CD4-positive, alpha-beta T cell treated with Interferon gamma for 1 hour (primary cell): Measurements from ENCODE around the gene PRKCE.

ENCODE experiments used
- DNase-seq: peaks from one replicate; pipeline ENCODE4 v3.0.0-alpha.2; 2020

The PRKCE gene

GRCh38 chr2:46067062-46067461, 415.6 kb downstream of the PRKCE start:
- DNase-seq, result no peak

DNA sequence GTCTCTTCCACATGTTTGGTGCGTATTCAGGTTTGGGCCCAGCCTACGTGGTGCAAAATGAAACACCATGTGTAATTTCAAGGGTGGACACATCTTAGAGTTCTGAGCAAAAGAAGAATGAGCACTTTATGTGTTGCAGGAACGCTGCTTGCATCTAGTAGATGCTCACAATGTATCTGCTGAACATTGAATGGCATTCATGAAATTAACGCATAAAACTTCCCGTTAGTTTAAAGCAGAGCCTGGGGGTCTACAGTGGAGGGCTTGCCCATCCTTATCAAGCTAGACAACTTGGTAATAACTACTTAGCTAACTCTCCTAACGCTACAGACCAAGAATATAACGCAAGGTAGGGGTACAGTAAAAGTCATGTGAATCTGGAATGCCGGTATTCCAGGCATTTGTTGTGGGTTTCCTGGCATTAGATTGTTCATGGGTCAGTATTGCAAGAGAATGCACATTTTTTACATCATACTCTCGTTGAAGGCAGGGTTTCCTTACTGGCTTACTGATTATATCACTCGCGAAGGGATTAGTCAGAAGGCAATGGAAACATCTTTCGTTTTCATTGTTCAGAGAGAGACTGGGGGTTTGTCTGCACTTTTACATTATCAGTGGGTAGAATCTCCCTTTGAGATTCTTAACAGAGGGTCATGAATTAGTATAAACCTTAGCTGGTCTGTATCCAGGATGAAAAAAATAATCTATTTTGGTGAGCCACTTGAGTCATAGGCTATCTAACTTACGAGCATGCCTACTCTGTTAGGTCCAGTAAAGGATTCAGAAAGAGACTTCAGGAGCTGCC, 416.2 kb downstream of the PRKCE start:
- no peak for DNase-seq

- no peak for DNase-seq
Measured at GRCh38 chr2:46068636-46069035, 417.2 kb downstream of the PRKCE start.

- no peak for DNase-seq
Measured at GRCh38 chr2:46071074-46071473, 419.6 kb downstream of the PRKCE start.

- no peak for DNase-seq
Measured at GRCh38 chr2:46072101-46072820, 420.8 kb downstream of the PRKCE start.

DNA sequence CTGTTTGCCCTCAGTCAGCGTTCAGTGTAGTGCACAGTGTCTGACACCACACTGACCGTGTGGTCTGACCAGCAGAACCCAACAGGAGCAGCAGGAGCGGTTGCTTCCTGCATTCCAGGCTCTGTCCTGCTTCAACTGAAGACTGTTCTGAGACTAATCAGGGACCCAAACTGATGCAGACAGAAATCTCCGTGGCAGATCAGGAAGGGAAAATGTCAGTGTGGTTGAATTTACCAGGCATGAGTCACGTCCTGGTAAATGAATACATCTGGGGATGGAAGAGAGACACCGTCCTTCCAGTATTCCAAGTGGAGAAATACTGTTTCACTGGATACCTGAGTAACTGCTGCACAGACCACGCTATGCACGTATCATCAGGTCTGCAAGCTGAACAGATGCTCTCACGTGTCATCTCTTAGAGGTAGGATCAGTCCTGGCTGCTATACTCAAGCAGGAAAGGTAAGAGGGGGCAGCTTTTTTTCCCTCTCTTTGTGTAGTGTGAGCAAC, 422.1 kb downstream of the PRKCE start:
- DNase-seq, result no peak

GRCh38 chr2:46074501-46074900, 423.0 kb downstream of the PRKCE start:
- no peak for DNase-seq

GRCh38 chr2:46075848-46076247, 424.4 kb downstream of the PRKCE start:
- no peak for DNase-seq

DNA sequence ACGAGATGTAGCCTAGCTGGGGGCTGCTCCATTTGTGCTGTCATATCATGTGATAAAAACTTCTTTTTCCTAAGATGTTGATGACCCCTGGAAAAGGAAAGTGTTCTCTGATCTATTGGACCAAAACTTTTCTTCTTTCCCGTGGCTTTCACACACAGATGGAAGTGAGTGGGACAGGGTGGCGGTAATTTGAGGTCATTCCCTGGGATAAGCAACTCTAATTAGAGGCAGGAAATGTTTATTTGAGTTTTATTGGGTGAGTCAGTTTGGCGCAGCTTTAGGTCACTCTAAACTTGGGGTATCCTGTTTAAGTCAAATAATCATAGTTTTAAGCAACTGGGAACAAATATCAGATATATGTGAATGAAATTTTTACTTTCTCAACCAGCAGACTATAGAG, 424.8 kb downstream of the PRKCE start:
- DNase-seq, result no peak

GRCh38 chr2:46076875-46077274, 425.4 kb downstream of the PRKCE start:
- DNase-seq, result no peak

DNA sequence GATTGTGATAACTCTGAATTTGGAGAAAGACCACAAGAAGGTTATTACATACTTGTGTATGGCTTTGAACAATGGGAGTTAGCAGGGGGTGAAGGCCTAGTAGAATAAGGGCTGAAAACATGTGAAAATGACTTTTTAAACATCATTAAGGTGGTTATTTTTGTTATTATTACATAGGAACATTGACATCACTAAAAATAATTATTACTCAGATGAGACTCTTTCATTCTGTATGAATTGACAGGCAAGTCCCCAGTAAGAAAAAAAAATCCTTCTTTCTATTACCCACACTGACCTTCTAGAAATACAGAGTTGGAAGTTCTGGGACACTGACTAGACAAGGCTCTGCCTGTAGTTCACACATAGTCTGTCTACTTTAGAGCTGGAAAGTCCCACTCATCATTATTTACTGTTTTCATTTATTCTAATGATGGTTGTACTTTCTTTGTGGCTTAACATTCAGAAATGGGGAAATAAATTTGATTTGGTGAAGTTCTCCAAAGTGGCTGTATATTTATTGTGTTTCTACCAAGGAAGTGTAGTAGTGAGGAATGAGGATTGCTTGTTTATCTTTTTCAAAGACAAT, 426.1 kb downstream of the PRKCE start:
- DNase-seq, result no peak

DNA sequence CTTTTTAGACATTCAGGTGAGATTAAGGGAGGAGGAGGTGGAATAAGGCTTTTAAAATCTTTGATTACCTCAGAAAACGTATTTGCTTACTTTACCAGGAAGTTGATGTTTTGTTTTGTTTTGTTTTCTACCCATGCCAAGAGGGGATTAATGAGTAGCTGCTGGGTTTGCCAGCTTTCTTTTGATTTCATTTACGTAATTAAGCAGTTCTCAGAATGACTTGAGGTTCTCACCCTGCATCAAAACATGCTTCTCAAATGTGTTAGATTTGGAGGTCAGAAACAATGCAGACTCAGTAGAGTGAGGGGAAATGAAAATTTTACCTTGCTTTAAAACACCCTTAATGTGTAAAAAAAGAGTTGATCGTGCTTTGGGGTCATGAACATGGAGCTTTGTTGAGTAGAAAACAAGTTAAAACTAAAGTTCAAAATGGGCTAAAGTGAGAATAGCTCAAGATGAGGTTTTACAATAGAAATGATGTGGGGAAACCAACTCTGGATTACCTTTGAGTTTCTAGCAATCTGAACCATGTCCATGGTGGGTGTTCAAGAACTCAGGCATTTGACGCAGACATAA, 428.6 kb downstream of the PRKCE start:
- DNase-seq, result no peak

DNA sequence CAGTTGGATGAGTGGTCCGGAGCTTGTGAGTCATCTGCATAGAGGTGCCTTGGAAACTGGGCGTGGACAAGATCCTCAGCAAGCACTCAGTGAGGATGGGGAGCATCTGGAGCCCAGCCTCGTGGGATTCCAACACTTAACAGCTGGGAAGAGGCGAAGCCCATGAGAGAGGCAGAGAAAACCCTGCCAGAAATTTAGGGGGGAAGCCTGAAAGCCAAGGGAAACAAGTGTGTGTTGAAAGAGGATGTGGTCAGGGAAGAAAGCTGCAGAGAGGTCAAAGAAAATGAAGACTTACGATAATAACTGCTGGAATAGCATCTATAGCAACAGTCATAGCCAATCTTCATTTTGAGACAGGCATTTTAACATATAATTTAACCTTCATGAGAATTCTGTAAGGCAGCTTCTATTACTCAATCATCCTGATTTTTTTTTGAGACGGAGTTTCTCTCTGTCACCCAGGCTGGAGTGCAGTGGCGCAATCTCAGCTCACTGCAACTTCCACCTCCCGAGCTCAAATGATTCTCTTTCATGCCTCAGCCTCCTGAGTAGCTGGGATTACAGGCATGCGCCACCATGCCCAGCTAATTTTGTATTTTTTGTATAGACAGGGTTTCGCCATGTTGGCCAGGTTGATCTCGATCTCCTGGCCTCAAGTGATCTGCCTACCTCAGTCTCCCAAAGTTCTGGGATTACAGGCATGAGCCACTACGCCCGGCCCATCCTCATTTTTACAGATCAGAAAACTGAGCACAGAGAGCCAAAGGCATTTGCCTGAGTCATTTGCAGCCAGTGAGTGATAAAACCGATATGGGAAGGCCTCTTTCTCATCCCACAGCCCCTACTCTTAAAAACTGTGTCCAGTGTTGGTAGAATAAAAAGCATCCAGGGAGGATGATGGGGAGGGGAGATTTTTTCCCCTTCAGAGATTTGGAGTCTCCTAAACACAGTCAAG, 431.3 kb downstream of the PRKCE start:
- peak; percentile 7 for DNase-seq

DNA sequence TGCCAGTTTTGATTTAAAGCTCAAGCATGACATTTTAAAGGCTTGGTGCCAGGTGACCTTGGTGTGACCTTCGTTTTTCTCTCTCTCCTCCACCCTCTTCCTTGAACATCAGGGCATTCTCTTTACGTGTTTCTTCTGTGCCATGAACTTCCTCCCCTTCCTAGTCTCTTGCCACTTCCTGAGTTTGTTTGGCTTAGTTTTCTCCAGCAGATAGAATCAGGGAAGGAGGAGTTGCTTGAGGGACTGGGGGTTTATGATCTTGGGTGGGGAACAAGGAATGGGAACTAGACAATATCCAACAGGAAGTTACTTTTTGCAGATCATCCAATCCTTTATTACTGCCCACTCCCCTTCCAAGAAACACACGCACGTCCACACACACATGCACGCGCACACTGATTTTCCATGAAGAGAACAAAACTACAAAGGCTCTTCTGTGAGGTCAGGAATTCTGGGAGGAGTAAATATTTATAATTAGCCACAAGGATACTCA, 435.1 kb downstream of the PRKCE start:
- no peak for DNase-seq

- DNase-seq, result no peak
Measured at GRCh38 chr2:46087492-46087891, 436.0 kb downstream of the PRKCE start.

- DNase-seq, result no peak
Measured at GRCh38 chr2:46091004-46091403, 439.5 kb downstream of the PRKCE start.

- no peak for DNase-seq
Measured at GRCh38 chr2:46091961-46092667, 440.6 kb downstream of the PRKCE start.

DNA sequence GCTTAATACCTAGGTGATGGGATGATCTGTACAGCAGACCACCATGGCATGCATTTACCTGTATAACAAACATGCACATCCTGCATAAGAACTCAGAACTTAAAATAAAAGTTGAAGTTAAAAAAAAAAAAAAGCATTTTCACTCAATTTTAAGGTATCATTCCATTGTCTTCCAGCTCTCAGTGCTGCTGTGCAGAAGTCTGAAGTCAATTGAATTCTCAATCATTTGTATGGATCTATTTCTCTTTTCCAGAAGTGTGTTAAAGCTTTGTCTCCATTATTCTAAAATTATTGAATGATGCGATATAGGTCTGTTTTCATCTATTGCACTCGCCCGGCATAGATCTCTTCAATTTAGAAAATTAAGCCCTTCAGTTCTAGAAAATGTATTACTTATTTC, 443.2 kb downstream of the PRKCE start:
- DNase-seq, result no peak

DNA sequence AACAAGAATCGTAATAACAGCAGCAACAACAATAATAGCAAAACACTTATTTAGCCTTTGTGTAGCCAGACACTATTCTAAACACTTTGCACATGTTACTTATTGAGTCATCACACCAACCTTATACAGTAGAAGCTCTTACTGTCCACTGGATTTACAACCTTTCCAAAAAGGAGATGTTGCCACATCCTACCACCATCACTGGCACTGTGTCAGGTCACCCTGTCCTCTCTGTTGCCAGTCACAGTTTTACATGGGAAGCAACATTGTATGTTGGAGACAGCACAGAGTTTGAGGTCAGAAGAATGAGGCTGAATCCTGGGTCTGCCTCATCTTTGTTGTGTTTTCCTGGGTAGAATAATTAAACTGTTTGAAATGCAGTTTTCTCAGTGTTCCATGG, 444.4 kb downstream of the PRKCE start:
- no peak for DNase-seq

DNA sequence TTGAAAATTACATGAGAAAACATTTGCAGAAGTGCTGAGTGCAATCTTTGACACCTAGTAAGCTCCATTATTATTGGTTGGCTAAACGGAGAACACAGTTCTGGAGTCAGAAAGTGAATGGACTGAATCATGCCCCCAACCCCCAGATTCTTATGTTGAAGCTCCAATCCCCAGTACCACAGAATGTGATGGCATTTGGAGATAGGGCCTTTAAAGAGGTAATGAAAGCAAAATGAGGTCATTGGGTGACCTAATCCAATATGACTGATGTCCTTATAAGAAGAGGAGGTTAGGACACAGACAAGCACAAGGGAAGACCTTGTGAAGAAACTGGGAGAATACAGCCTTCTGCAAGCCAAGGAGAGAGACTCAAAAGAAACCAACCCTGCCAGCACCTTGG, 444.8 kb downstream of the PRKCE start:
- DNase-seq, result no peak

DNA sequence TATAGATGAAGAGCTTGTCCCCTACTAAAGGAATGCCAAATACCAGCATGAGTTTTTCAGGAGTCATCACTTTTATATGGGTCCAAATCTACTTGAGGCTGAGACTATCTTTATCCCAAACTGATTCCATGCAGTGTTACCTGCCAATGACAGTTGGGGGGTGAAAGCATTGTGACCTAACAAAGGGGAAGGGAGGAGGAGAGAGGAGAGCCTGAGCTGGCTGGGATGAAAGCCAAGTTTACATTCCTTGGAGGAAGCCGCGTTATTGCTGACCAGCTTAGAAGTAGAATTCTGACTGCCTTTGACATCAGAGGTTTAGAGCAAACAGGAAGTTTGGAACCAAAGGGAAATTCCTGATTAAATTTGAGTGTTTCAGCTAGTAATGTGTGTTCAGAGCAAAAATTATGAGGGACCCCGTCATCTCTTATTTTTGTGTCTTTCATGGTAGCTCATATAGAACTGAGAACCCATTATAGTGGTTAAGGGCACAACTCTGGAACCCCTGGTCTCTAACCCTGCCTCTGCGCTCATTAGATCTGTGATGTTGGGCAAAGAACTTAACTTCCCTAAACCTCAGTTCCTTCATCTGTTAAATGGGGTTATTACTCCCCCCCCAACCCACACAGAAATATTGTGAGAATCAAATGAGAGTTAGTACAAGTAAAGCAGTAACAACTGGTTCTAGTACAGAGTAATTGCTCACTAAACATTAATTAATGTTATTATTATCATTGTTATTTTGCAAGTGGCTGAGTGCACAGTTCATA, 446.4 kb downstream of the PRKCE start:
- no peak for DNase-seq
